ENCODE data around the gene EEFSEC.

EEFSEC gene

GRCh38 chr3:128218548-128219257 is 65.4 kb downstream of the EEFSEC start:
- DNase-seq = no peak

- no peak for DNase-seq
Observed at GRCh38 chr3:128221328-128221727, 68.0 kb downstream of the EEFSEC start.

GRCh38 chr3:128222796-128223385 is 69.6 kb downstream of the EEFSEC start:
- DNase-seq = no peak

GRCh38 chr3:128226186-128226725 is 73.0 kb downstream of the EEFSEC start:
- no peak for DNase-seq

- DNase-seq = peak; percentile 63
Observed at GRCh38 chr3:128226795-128227395, 73.6 kb downstream of the EEFSEC start.

- no peak for DNase-seq
Observed at GRCh38 chr3:128227507-128227906, 74.2 kb downstream of the EEFSEC start.

GRCh38 chr3:128228366-128228910 is 75.2 kb downstream of the EEFSEC start:
- DNase-seq = no peak

- DNase-seq = no peak
Observed at GRCh38 chr3:128229106-128229857, 76.0 kb downstream of the EEFSEC start.

GRCh38 chr3:128231606-128232005 is 78.3 kb downstream of the EEFSEC start:
- no peak for DNase-seq

GRCh38 chr3:128232376-128233178 is 79.3 kb downstream of the EEFSEC start:
- no peak for DNase-seq

- DNase-seq = no peak
Observed at GRCh38 chr3:128235207-128235926, 82.1 kb downstream of the EEFSEC start.

GRCh38 chr3:128236657-128237056 is 83.4 kb downstream of the EEFSEC start:
- no peak for DNase-seq

GRCh38 chr3:128237348-128238183 is 84.3 kb downstream of the EEFSEC start:
- no peak for DNase-seq

GRCh38 chr3:128238184-128238489 is 84.9 kb downstream of the EEFSEC start:
- no peak for DNase-seq

- no peak for DNase-seq
Observed at GRCh38 chr3:128239304-128239703, 86.0 kb downstream of the EEFSEC start.

- no peak for DNase-seq
Observed at GRCh38 chr3:128240232-128240631, 87.0 kb downstream of the EEFSEC start.

GRCh38 chr3:128241741-128242140 is 88.5 kb downstream of the EEFSEC start:
- DNase-seq = no peak

GRCh38 chr3:128242818-128243601 is 89.7 kb downstream of the EEFSEC start:
- DNase-seq = no peak

GRCh38 chr3:128243602-128244504 is 90.6 kb downstream of the EEFSEC start:
- no peak for DNase-seq

Data from 8988T (cell line).